Neuronal stem cell (in vitro differentiated cells): ENCODE data around the gene PNMA8A.

Source experiments
- DNase-seq: peaks from one replicate; pipeline ENCODE4 v3.0.0-alpha.2; 2013; ENCODE audit warnings: low spot score
- H2AFZ ChIP-seq: one replicate; pipeline ENCODE4 v1.6.1; 2013; ENCODE audit warnings: mild to moderate bottlenecking, low read length, inconsistent platforms
- H2AK5ac ChIP-seq: 2 replicates; pipeline ENCODE4 v1.6.1; 2013; ENCODE audit warnings: low read depth, mild to moderate bottlenecking, inconsistent platforms, low read length, moderate library complexity, mixed read lengths
- H2BK120ac ChIP-seq: 2 replicates; pipeline ENCODE4 v1.6.1; 2013; ENCODE audit warnings: low read depth, mild to moderate bottlenecking, inconsistent platforms, low read length, moderate library complexity, mixed read lengths
- H2BK12ac ChIP-seq: one replicate; pipeline ENCODE4 v1.6.1; 2013; ENCODE audit warnings: low read length, inconsistent platforms
- H2BK15ac ChIP-seq: 2 replicates; pipeline ENCODE4 v1.6.1; 2013; ENCODE audit warnings: mild to moderate bottlenecking, low read length, inconsistent platforms, mixed read lengths
- H2BK5ac ChIP-seq: one replicate; pipeline ENCODE4 v1.6.1; 2013; ENCODE audit warnings: inconsistent platforms, mild to moderate bottlenecking, low read length, moderate library complexity
- H3K14ac ChIP-seq: one replicate; pipeline ENCODE4 v1.6.1; 2013; ENCODE audit warnings: low read length, inconsistent platforms
- H3K18ac ChIP-seq: 2 replicates; pipeline ENCODE4 v1.6.1; 2013; ENCODE audit warnings: low read length, inconsistent platforms
- H3K23ac ChIP-seq: 2 replicates; pipeline ENCODE4 v1.6.1; 2013; ENCODE audit warnings: low read depth, mild to moderate bottlenecking, mixed read lengths, low read length, inconsistent platforms; ENCODE audit not compliant: poor library complexity
- H3K27ac ChIP-seq: replicated peaks from 3 replicates; pipeline ENCODE4 v1.5.1; 2013; ENCODE audit warnings: low read length, inconsistent platforms
- H3K27me3 ChIP-seq, 3 experiments: 2 replicates each; pipeline ENCODE4 v1.6.1; 2013; ENCODE audit warnings: low read length in 3 of 3, mild to moderate bottlenecking in 2 of 3, inconsistent platforms in 1 of 3, low read depth in 1 of 3, mixed read lengths in 1 of 3, moderate library complexity in 1 of 3; ENCODE audit not compliant: control insufficient read depth in 3 of 3, insufficient read depth in 3 of 3
- H3K36me3 ChIP-seq, 2 donors: replicated peaks in 1 of 2; 2 replicates each; pipeline ENCODE4 v1.6.1; 2013; ENCODE audit warnings: low read length in 2 of 2; ENCODE audit not compliant: control insufficient read depth in 2 of 2, insufficient read depth in 2 of 2
- H3K4ac ChIP-seq: 2 replicates; pipeline ENCODE4 v1.6.1; 2013; ENCODE audit warnings: inconsistent platforms, mild to moderate bottlenecking, low read length, moderate library complexity
- H3K4me1 ChIP-seq, 2 donors: 1 replicate in 1 of 2; 2 replicates in 1 of 2; pipeline ENCODE4 v1.6.1; 2013; ENCODE audit warnings: low read length in 2 of 2, low read depth in 1 of 2; ENCODE audit not compliant: control insufficient read depth in 2 of 2, insufficient read depth in 1 of 2
- H3K4me2 ChIP-seq: one replicate; pipeline ENCODE4 v1.6.1; 2013; ENCODE audit warnings: mild to moderate bottlenecking, low read length, inconsistent platforms; ENCODE audit not compliant: insufficient read depth, poor library complexity, severe bottlenecking
- H3K4me3 ChIP-seq, 2 donors: 2 replicates each; pipeline ENCODE4 v1.5.1; 2013; ENCODE audit warnings: low read length in 2 of 2, mild to moderate bottlenecking in 2 of 2, inconsistent platforms in 1 of 2, moderate library complexity in 1 of 2
- H3K79me1 ChIP-seq: one replicate; pipeline ENCODE4 v1.6.1; 2013; ENCODE audit warnings: low read depth, mild to moderate bottlenecking, inconsistent platforms, low read length, moderate library complexity
- H3K9ac ChIP-seq: one replicate; pipeline ENCODE4 v1.6.1; 2013; ENCODE audit warnings: mild to moderate bottlenecking, low read depth, low read length, inconsistent platforms; ENCODE audit not compliant: poor library complexity
- H3K9me3 ChIP-seq, 2 donors: replicated peaks in 1 of 2; 2 replicates each; pipeline versions ENCODE3 to v1.6.1; 2013; ENCODE audit warnings: low read length in 2 of 2, mild to moderate bottlenecking in 2 of 2, inconsistent platforms in 1 of 2, low read depth in 1 of 2, mixed read lengths in 1 of 2, moderate library complexity in 1 of 2; ENCODE audit not compliant: control insufficient read depth in 2 of 2, insufficient read depth in 1 of 2
- H4K8ac ChIP-seq: one replicate; pipeline ENCODE4 v1.6.1; 2013; ENCODE audit warnings: low read depth, mild to moderate bottlenecking, inconsistent platforms, low read length, moderate library complexity
- H4K91ac ChIP-seq: one replicate; pipeline ENCODE4 v1.6.1; 2013; ENCODE audit warnings: low read length, low read depth, mild to moderate bottlenecking, inconsistent platforms; ENCODE audit not compliant: poor library complexity
- WGBS, 2 donors: extraction: QIAGEN DNeasy Blood & Tissue Kit; methylation state at CpG; one replicate each; pipeline ENCODE4 v1.1.7; 2013; ENCODE audit warnings: missing lambda C conversion rate in 2 of 2, mixed read lengths in 1 of 2; ENCODE audit not compliant: insufficient read length in 2 of 2, insufficient replicate concordance in 1 of 2; ENCODE audit errors: extremely low coverage in 2 of 2; 5-methylcytosine and 5-hydroxymethylcytosine counted together

PNMA8A gene

GRCh38 chr19:46460055-46460454, 11.3 kb downstream of the PNMA8A start:
- Histone ChIP-seq H3K9ac (no peak overlapping the region), H3K4me1 (no peaks in the 10 kb centered on the region), H4K8ac (no peak overlapping the region), H2BK120ac (no peak overlapping the region), H2AFZ (no peak overlapping the region), H3K9me3 (no peaks in the 10 kb centered on the region), H2BK5ac (no peak overlapping the region), H3K4me2 (no peak overlapping the region), H3K4me3 (no peak overlapping the region), H4K91ac (no peak overlapping the region), H2AK5ac (no peak overlapping the region), H3K14ac (no peak overlapping the region), H3K4ac (no peak overlapping the region), H3K36me3 (peaks cover 7 to 8% of the 10 kb centered on the region in 2 donors), H3K18ac (no peak overlapping the region), H3K27ac (no peak overlapping the region), H3K27me3 (no peaks in the 10 kb centered on the region), H3K23ac (no peak overlapping the region), H3K79me1 (peaks cover 2% of the 10 kb centered on the region), H2BK12ac (no peak overlapping the region), H2BK15ac (no peak overlapping the region)
- no CpG with 5 or more reads among the region's 2 CpGs for WGBS, 2 donors
- DNase-seq = no peak

- H4K8ac ChIP-seq = no peak overlapping the region
- no peaks in the 10 kb centered on the region for H3K36me3 ChIP-seq
- no peaks in the 10 kb centered on the region for H3K4me1 ChIP-seq
- H2BK5ac ChIP-seq = no peak overlapping the region
- no peak overlapping the region for H3K4ac ChIP-seq
- no peak overlapping the region for H3K23ac ChIP-seq
- no peak overlapping the region for H2BK120ac ChIP-seq
- H2AK5ac ChIP-seq = no peak overlapping the region
- no peak overlapping the region for H3K4me2 ChIP-seq
- H3K14ac ChIP-seq = no peak overlapping the region
- no peaks in the 10 kb centered on the region for H3K9me3 ChIP-seq
- no peaks in the 10 kb centered on the region for H3K27me3 ChIP-seq
- H3K9ac ChIP-seq = no peak overlapping the region
- no CpG with 5 or more reads among the region's 5 CpGs for WGBS, 2 donors
- no peak overlapping the region for H2BK12ac ChIP-seq
- no peak overlapping the region for H3K18ac ChIP-seq
- H4K91ac ChIP-seq = no peak overlapping the region
- H3K79me1 ChIP-seq = no peaks in the 10 kb centered on the region
- H2BK15ac ChIP-seq = no peak overlapping the region
- no peak overlapping the region for H3K27ac ChIP-seq
- H3K4me3 ChIP-seq = no peak overlapping the region
- no peak for DNase-seq
- H2AFZ ChIP-seq = no peak overlapping the region
These were observed 14.4 kb downstream of the PNMA8A start for GRCh38 chr19:46456930-46457329.

GRCh38 chr19:46454244-46454643, 17.1 kb downstream of the PNMA8A start:
- Histone ChIP-seq H3K27me3 (no peaks in the 10 kb centered on the region), H2BK12ac (no peak overlapping the region), H2BK5ac (no peak overlapping the region), H3K36me3 (no peaks in the 10 kb centered on the region), H3K23ac (no peak overlapping the region), H2AFZ (no peak overlapping the region), H3K79me1 (no peaks in the 10 kb centered on the region), H3K4ac (no peak overlapping the region), H2BK15ac (no peak overlapping the region), H4K91ac (no peak overlapping the region), H3K9me3 (peaks cover 0 to 7% of the 10 kb centered on the region in 2 donors), H3K9ac (no peak overlapping the region), H3K4me1 (no peaks in the 10 kb centered on the region), H3K27ac (no peak overlapping the region), H3K14ac (no peak overlapping the region), H2BK120ac (no peak overlapping the region), H2AK5ac (no peak overlapping the region), H3K18ac (no peak overlapping the region), H3K4me2 (no peak overlapping the region), H4K8ac (no peak overlapping the region), H3K4me3 (no peak overlapping the region)
- DNase-seq = no peak
- WGBS, 2 donors = no CpG with 5 or more reads among the region's 3 CpGs

- H3K36me3 ChIP-seq = no peaks in the 10 kb centered on the region
- H3K4ac ChIP-seq = no peak overlapping the region
- H2BK5ac ChIP-seq = no peak overlapping the region
- no peak overlapping the region for H4K8ac ChIP-seq
- H4K91ac ChIP-seq = no peak overlapping the region
- no peak overlapping the region for H2AFZ ChIP-seq
- no peak overlapping the region for H3K18ac ChIP-seq
- H3K4me3 ChIP-seq = no peak overlapping the region
- H2BK12ac ChIP-seq = no peak overlapping the region
- no peak overlapping the region for H2BK120ac ChIP-seq
- no peak overlapping the region for H2AK5ac ChIP-seq
- H3K4me2 ChIP-seq = no peak overlapping the region
- no peak overlapping the region for H3K23ac ChIP-seq
- no peak overlapping the region for H3K9ac ChIP-seq
- H3K9me3 ChIP-seq = peaks cover 0 to 8% of the 10 kb centered on the region in 2 donors
- H3K27me3 ChIP-seq = no peaks in the 10 kb centered on the region
- no peak overlapping the region for H3K27ac ChIP-seq
- DNase-seq = no peak
- H3K79me1 ChIP-seq = no peaks in the 10 kb centered on the region
- no peak overlapping the region for H3K14ac ChIP-seq
- H2BK15ac ChIP-seq = no peak overlapping the region
- no CpG with 5 or more reads among the region's 6 CpGs for WGBS, 2 donors
- no peaks in the 10 kb centered on the region for H3K4me1 ChIP-seq
These were observed 17.7 kb downstream of the PNMA8A start for GRCh38 chr19:46453661-46454060.
